SU-DHL-6 (cell line): ENCODE data around the gene ALKBH7.

ENCODE experiments used
- H2AFZ ChIP-seq: fragments of 200-600 bp; sonication (generic); 2 replicates; pipeline ENCODE4 v1.6.1; 2014; ENCODE audit warnings: low read depth, mild to moderate bottlenecking, moderate library complexity, mixed read lengths, antibody characterized with exemption, low read length; ENCODE audit not compliant: severe bottlenecking
- H3F3A ChIP-seq: fragments of 200-600 bp; shearing (Covaris generic); 2 replicates; pipeline ENCODE4 v1.6.0; 2016; ENCODE audit warnings: antibody characterized with exemption, mild to moderate bottlenecking; ENCODE audit not compliant: insufficient read depth
- H3K27ac ChIP-seq: fragments of 200-600 bp; sonication (generic); 2 replicates; pipeline ENCODE4 v1.5.1; 2016; ENCODE audit warnings: low read depth, mild to moderate bottlenecking, low read length, moderate library complexity, mixed read lengths
- H3K27me3 ChIP-seq: fragments of 200-600 bp; sonication (generic), shearing (Covaris generic); 2 replicates; pipeline ENCODE4 v1.6.0; 2014; ENCODE audit warnings: mild to moderate bottlenecking, low read length
- H3K36me3 ChIP-seq: fragments of 200-600 bp; sonication (generic); 2 replicates; pipeline ENCODE4 v1.6.1; 2014; ENCODE audit warnings: mild to moderate bottlenecking, low read length, mixed read lengths
- H3K4me2 ChIP-seq: fragments of 300-600, 200-600 bp; shearing (Covaris generic), sonication (generic); 2 replicates; pipeline ENCODE4 v1.6.0; 2014; ENCODE audit warnings: low read length, low read depth, mild to moderate bottlenecking; ENCODE audit not compliant: poor library complexity, severe bottlenecking
- H3K4me3 ChIP-seq: fragments of 200-600 bp; sonication (generic); 2 replicates; pipeline ENCODE4 v1.5.1; 2014; ENCODE audit warnings: antibody characterized with exemption, low read length, mild to moderate bottlenecking, mixed read lengths; ENCODE audit not compliant: insufficient read depth, poor library complexity, severe bottlenecking
- H3K79me2 ChIP-seq: fragments of 200-600 bp; sonication (generic); 2 replicates; pipeline ENCODE4 v1.6.1; 2014; ENCODE audit warnings: mild to moderate bottlenecking, low read length, moderate library complexity; ENCODE audit not compliant: insufficient read depth
- H3K9ac ChIP-seq: fragments of 200-600 bp; sonication (generic); 2 replicates; pipeline ENCODE4 v1.7.0; 2014; ENCODE audit warnings: mild to moderate bottlenecking, low read length
- H3K9me2 ChIP-seq: fragments of 200-600 bp; sonication (generic); replicated peaks from 2 replicates; pipeline ENCODE4 v1.6.1; 2014; ENCODE audit warnings: low read length; ENCODE audit not compliant: insufficient read depth
- H3K9me3 ChIP-seq: fragments of 200-600 bp; sonication (generic); 2 replicates; pipeline ENCODE4 v1.6.1; 2014; ENCODE audit warnings: low read length, mixed read lengths; ENCODE audit not compliant: insufficient read depth
- H4K20me1 ChIP-seq: fragments of 200-600 bp; sonication (generic); 2 replicates; pipeline ENCODE4 v1.6.1; 2014; ENCODE audit warnings: low read depth, mild to moderate bottlenecking, antibody characterized with exemption, low read length, moderate library complexity, mixed read lengths
- CTCF ChIP-seq: fragments of 200-600 bp; sonication (generic); IDR thresholded peaks from one replicate; pipeline ENCODE4 v1.5.1; 2017; ENCODE audit warnings: antibody characterized with exemption, mild to moderate bottlenecking, low read length, moderate library complexity; ENCODE audit not compliant: insufficient read depth, poor library complexity, severe bottlenecking
- EZH2phosphoT487 ChIP-seq: fragments of 200-600 bp; sonication (generic), shearing (Covaris generic); conservative IDR thresholded peaks from 2 replicates; pipeline ENCODE4 v1.6.1; 2018; ENCODE audit warnings: mild to moderate bottlenecking, antibody characterized with exemption, low read length, moderate library complexity, mixed read lengths

ALKBH7 gene

GRCh38 chr19:6372594-6373095, at the start of gene ALKBH7:
Gene ALKBH7, plus strand, starts transcription at chr19:6372794. Its CDS starts 27 bp downstream, at chr19:6372821.
- H3K4me3 ChIP-seq: peak within 1 kb of the TSS; percentile 81
- H3K9me3 ChIP-seq: no peaks in the 10 kb centered on the region
- no peaks in the 10 kb centered on the region for H3K9me2 ChIP-seq
- no peaks in the 10 kb centered on the region for H3K79me2 ChIP-seq
- peak within 1 kb of the TSS; percentile 69 for H2AFZ ChIP-seq
- H3F3A ChIP-seq: peaks cover 7% of the 10 kb centered on the region
- peak within 1 kb of the TSS; percentile 76 for H3K9ac ChIP-seq
- peak within 1 kb of the TSS; percentile 70 for H3K4me2 ChIP-seq
- no peak for TF ChIP-seq CTCF
- no peak for TF ChIP-seq EZH2phosphoT487
- peak within 1 kb of the TSS; percentile 85 for H3K27ac ChIP-seq
- no peaks in the 10 kb centered on the region for H3K27me3 ChIP-seq
- no peaks in the 10 kb centered on the region for H4K20me1 ChIP-seq
- H3K36me3 ChIP-seq: 0 out of 2 replicates have a peak, but pooled peaks cover 4% of the 10 kb centered on the region

GRCh38 chr19:6324757-6325156, 47.8 kb upstream of the ALKBH7 start:
- Histone ChIP-seq H3K4me3 (no peak overlapping the region), H3K9me2 (no peaks in the 10 kb centered on the region), H3K27me3 (no peaks in the 10 kb centered on the region), H3K79me2 (no peaks in the 10 kb centered on the region), H3K4me2 (no peak overlapping the region), H3K9me3 (no peaks in the 10 kb centered on the region), H3K36me3 (no peaks in the 10 kb centered on the region), H2AFZ (no peak overlapping the region), H3K27ac (no peak overlapping the region), H4K20me1 (no peaks in the 10 kb centered on the region), H3K9ac (no peak overlapping the region), H3F3A (no peaks in the 10 kb centered on the region)
- TF ChIP-seq EZH2phosphoT487 (no peak), CTCF (no peak)

- Histone ChIP-seq H3K9me2 (no peaks in the 10 kb centered on the region), H3F3A (no peaks in the 10 kb centered on the region), H3K27ac (no peak overlapping the region), H2AFZ (no peak overlapping the region), H3K27me3 (no peaks in the 10 kb centered on the region), H4K20me1 (no peaks in the 10 kb centered on the region), H3K36me3 (no peaks in the 10 kb centered on the region), H3K79me2 (no peaks in the 10 kb centered on the region), H3K4me2 (no peak overlapping the region), H3K9me3 (no peaks in the 10 kb centered on the region), H3K9ac (no peak overlapping the region), H3K4me3 (no peak overlapping the region)
- TF ChIP-seq CTCF (no peak), EZH2phosphoT487 (no peak)
Observed at GRCh38 chr19:6325614-6326013, 47.0 kb upstream of the ALKBH7 start.
